ENCODE data around the gene MDGA2.

DNA sequence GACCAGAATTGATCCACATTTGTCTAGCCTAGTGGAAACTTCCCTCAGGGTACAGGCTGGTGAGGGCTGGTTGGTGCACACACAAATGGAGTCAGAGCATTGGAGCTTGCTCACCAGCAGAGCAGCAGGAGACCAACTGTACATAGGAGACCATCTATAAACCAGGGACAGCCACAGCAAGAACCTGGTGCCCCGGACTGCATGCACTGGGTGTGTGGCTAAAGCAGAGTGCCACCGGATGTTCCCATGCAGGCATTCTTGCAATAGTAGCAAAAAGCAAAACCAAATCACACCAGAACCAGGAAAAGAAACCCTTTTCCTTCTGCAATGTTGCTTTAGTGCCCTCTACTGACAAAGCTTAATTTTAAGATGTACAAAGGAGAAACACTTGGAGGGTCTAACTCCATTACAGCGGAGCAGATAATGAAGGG is 136.4 kb downstream of the MDGA2 start:
- TF ChIP-seq, protein P1, sequence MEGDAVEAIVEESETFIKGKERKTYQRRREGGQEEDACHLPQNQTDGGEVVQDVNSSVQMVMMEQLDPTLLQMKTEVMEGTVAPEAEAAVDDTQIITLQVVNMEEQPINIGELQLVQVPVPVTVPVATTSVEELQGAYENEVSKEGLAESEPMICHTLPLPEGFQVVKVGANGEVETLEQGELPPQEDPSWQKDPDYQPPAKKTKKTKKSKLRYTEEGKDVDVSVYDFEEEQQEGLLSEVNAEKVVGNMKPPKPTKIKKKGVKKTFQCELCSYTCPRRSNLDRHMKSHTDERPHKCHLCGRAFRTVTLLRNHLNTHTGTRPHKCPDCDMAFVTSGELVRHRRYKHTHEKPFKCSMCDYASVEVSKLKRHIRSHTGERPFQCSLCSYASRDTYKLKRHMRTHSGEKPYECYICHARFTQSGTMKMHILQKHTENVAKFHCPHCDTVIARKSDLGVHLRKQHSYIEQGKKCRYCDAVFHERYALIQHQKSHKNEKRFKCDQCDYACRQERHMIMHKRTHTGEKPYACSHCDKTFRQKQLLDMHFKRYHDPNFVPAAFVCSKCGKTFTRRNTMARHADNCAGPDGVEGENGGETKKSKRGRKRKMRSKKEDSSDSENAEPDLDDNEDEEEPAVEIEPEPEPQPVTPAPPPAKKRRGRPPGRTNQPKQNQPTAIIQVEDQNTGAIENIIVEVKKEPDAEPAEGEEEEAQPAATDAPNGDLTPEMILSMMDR (IDR thresholded peaks at IDR 0.05): peak in 1 of 7 experiments; percentile 13
- TF ChIP-seq EP300 (IDR thresholded peaks at IDR 0.05): no peak
- no peak for TF ChIP-seq POLR2A (IDR thresholded peaks at IDR 0.05)
- TF ChIP-seq POLR2AphosphoS5 (IDR thresholded peaks at IDR 0.05): no peak

Measured in stomach (tissue), 4 donors.